Breast epithelium (tissue), 3 donors: Measurements from ENCODE around the gene SULT1A1.
"Not testable (repeated sequence)": the region's sequence is repeated elsewhere in the genome, so short reads cannot be mapped to it uniquely, and the experiment has no call there.

Experiments
- POLR2A ChIP-seq: fragments of 450-650 bp; IDR thresholded peaks from one replicate; pipeline ENCODE4 v1.6.1; 2016; ENCODE audit warnings: antibody characterized with exemption, mild to moderate bottlenecking, moderate library complexity
- POLR2AphosphoS5 ChIP-seq, 3 donors: sonication (generic); formaldehyde crosslinking; IDR thresholded peaks; one replicate each; pipeline ENCODE4 v1.6.1; 2017; ENCODE audit warnings: antibody characterized with exemption in 3 of 3
- TF ChIP-seq, protein P1 (sequence below), 3 donors: fragments of 450-650 bp; IDR thresholded peaks; one replicate each; pipeline ENCODE4 v1.5.1; 2016 to 2017; ENCODE audit warnings: antibody characterized with exemption in 3 of 3, mild to moderate bottlenecking in 3 of 3, moderate library complexity in 3 of 3

DNA sequence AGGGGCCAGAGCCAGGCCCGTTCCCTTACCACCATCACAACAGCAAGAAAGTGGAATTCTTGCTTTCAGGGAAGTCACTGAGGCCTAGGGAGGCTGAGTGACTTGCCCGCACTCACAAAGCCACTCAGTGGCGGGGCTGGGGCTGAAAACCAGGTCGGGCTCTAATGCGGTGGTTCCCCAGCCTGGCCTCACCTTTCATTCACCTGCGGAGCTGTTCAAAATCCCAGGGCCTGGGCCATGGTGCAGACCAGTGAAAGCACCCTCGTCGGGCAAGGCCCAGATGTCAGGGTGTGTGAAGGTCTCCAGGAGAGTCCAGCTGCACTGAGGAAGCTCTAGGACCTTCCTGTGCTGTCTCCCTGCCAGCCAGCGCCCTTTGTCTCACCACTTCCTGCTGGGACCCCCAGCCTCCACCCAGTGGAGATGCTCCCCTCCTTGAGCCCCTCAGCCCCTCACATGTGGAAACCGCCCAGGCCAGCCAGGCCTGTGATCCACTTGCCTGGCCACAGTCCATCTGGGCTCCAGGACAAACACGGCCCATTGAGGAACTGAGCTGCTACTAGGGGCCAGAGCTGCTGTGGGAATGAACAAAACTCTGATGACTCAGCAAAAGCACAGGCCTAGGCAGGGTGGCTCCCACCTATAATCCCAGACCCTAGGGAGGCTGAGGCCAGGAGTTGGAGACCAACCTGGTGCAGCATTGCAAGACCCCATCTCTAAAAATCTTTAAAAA lies 812 bp downstream of the SULT1A1 start:
- TF ChIP-seq POLR2A; POLR2AphosphoS5 (IDR thresholded peaks at IDR 0.05): not testable (repeated sequence)
- TF ChIP-seq, protein P1, sequence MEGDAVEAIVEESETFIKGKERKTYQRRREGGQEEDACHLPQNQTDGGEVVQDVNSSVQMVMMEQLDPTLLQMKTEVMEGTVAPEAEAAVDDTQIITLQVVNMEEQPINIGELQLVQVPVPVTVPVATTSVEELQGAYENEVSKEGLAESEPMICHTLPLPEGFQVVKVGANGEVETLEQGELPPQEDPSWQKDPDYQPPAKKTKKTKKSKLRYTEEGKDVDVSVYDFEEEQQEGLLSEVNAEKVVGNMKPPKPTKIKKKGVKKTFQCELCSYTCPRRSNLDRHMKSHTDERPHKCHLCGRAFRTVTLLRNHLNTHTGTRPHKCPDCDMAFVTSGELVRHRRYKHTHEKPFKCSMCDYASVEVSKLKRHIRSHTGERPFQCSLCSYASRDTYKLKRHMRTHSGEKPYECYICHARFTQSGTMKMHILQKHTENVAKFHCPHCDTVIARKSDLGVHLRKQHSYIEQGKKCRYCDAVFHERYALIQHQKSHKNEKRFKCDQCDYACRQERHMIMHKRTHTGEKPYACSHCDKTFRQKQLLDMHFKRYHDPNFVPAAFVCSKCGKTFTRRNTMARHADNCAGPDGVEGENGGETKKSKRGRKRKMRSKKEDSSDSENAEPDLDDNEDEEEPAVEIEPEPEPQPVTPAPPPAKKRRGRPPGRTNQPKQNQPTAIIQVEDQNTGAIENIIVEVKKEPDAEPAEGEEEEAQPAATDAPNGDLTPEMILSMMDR (IDR thresholded peaks at IDR 0.05): not testable (repeated sequence)
